Testis (tissue), 2 donors: Measurements from ENCODE around the gene GABRB1.

ENCODE experiments used
- CTCF ChIP-seq, 3 experiments: fragments of 450-650 bp in 2 of 3; fragments of 200-600 bp in 1 of 3; sonication (generic) in 1 of 3; IDR thresholded peaks; one replicate each; pipeline ENCODE4 v1.5.1; 2016 to 2019; ENCODE audit warnings: antibody characterized with exemption in 3 of 3, mild to moderate bottlenecking in 2 of 3, moderate library complexity in 1 of 3
- POLR2A ChIP-seq: fragments of 450-650 bp; IDR thresholded peaks from one replicate; pipeline ENCODE4 v1.6.1; 2017; ENCODE audit warnings: antibody characterized with exemption, mild to moderate bottlenecking, moderate library complexity

GRCh38 chr4:47120783-47121182 lies 89.4 kb downstream of the GABRB1 start:
- TF ChIP-seq CTCF (IDR thresholded peaks at IDR 0.05) (no peak), POLR2A (no peak)
